GM12801 (cell line): ENCODE measurements around the gene TMEM63C.

Experiments
- CTCF ChIP-seq: IDR thresholded peaks from one replicate; pipeline ENCODE4 v1.5.1; 2011; ENCODE audit warnings: control low read depth; ENCODE audit not compliant: insufficient read length; ENCODE audit errors: extremely low read depth

Gene TMEM63C

GRCh38 chr14:77148510-77149231 is 32.9 kb upstream of the TMEM63C start:
- TF ChIP-seq CTCF = no peak

DNA sequence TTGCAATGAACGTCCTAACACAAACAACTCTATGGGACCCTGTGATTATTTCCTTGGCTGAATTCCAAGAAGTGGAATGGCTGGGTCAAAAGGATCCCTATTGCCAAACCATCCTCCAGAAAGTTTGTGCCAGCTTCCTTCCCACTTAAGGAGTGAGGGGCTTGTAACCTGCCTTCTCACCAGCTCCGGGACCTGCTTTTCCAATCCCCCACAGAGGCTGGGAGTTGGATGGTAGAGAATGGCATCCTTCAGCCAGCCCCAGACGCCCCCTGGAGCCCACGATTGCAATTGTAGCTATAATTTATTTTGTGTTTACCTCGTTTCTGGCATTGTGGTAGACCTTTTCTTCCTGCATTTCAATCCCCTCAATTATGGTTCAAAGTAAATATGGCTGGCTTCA is 30.4 kb upstream of the TMEM63C start:
- no peak for TF ChIP-seq CTCF

GRCh38 chr14:77151918-77152588 is 29.5 kb upstream of the TMEM63C start:
- no peak for TF ChIP-seq CTCF

GRCh38 chr14:77153802-77154201 is 27.8 kb upstream of the TMEM63C start:
- TF ChIP-seq CTCF = no peak

GRCh38 chr14:77154421-77154820 is 27.2 kb upstream of the TMEM63C start:
- TF ChIP-seq CTCF = no peak

- TF ChIP-seq CTCF = no peak
These were observed 26.5 kb upstream of the TMEM63C start for GRCh38 chr14:77155083-77155482.

DNA sequence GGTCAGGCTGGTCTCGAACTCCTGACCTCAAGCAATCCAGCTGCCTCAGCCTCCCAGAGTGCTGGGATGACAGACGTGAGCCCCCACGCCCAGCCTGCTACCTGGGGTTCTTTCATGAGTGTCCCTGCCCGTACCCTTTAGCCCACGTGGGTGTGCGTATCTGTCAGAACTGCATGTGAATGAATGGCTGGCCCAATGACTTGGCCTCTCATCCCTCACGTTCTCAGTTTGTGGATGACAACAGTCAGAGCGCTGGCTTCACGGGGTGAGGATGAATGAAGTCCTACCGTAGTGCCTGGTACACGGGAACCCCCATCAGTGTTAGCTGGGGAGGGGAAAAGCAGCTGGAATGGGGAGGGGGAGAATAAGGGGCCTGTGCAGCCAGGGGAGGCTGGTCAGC is 23.9 kb upstream of the TMEM63C start:
- TF ChIP-seq CTCF = no peak
